IPS-18c (cell line): ENCODE results near the gene AACS.
A peak's percentile ranks its signal among the peaks of the same experiment; 100 is the strongest.
"Not testable (repeated sequence)": the region's sequence is repeated elsewhere in the genome, so short reads cannot be mapped to it uniquely, and the experiment has no call there.

Experiments
- H3K4me3 ChIP-seq: 2 replicates; pipeline ENCODE4 v1.7.0; 2013; ENCODE audit warnings: low read depth, mild to moderate bottlenecking, low read length, moderate library complexity; ENCODE audit not compliant: insufficient read depth
- H3K9me3 ChIP-seq: one replicate; pipeline ENCODE4 v1.6.1; 2013; ENCODE audit warnings: mild to moderate bottlenecking, low read length, moderate library complexity; ENCODE audit not compliant: control insufficient read depth, insufficient read depth

AACS gene

GRCh38 chr12:125049093-125049458, 16.2 kb upstream of the AACS start:
- peaks cover 2% of the 10 kb centered on the region for H3K9me3 ChIP-seq
- H3K4me3 ChIP-seq, result peak overlapping the region; percentile 50; the same call in 1 of the 2 replicates

GRCh38 chr12:125050446-125050845, 14.8 kb upstream of the AACS start:
- H3K9me3 ChIP-seq, result peaks cover 2% of the 10 kb centered on the region
- no peak overlapping the region for H3K4me3 ChIP-seq

- Histone ChIP-seq H3K4me3 (no peak overlapping the region), H3K9me3 (peaks cover 2% of the 10 kb centered on the region)
Observed at GRCh38 chr12:125050868-125051267, 14.4 kb upstream of the AACS start.

- Histone ChIP-seq H3K4me3 (no peak overlapping the region), H3K9me3 (peaks cover 2% of the 10 kb centered on the region)
Observed at GRCh38 chr12:125053821-125054220, 11.4 kb upstream of the AACS start.

- H3K4me3 ChIP-seq, result no peak overlapping the region
- H3K9me3 ChIP-seq, result peaks cover 2% of the 10 kb centered on the region
Observed at GRCh38 chr12:125055591-125055990, 9.6 kb upstream of the AACS start.

GRCh38 chr12:125056306-125056705, 8.9 kb upstream of the AACS start:
- Histone ChIP-seq H3K9me3 (no peaks in the 10 kb centered on the region), H3K4me3 (no peak overlapping the region)

- no peaks in the 10 kb centered on the region for H3K9me3 ChIP-seq
- H3K4me3 ChIP-seq, result no peak overlapping the region
Observed at GRCh38 chr12:125057708-125058107, 7.5 kb upstream of the AACS start.

GRCh38 chr12:125061229-125061628, 4.0 kb upstream of the AACS start:
- Histone ChIP-seq H3K4me3 (no peak overlapping the region), H3K9me3 (no peaks in the 10 kb centered on the region)

GRCh38 chr12:125063522-125063921, 1.7 kb upstream of the AACS start:
- H3K4me3 ChIP-seq, H3K9me3 ChIP-seq: not testable (repeated sequence)

GRCh38 chr12:125064492-125064891, 743 bp upstream of the AACS start:
- H3K4me3 ChIP-seq, result peak overlapping the region; percentile 84; the same call in 1 of the 2 replicates

GRCh38 chr12:125065919-125066570, 810 bp downstream of the AACS start:
- peak overlapping the region; percentile 84 for H3K4me3 ChIP-seq
- no peaks in the 10 kb centered on the region for H3K9me3 ChIP-seq

More at GRCh38 chr12:125064492-125064891, 743 bp upstream of the AACS start:
- H3K9me3 ChIP-seq, result no peaks in the 10 kb centered on the region

- no peaks in the 10 kb centered on the region for H3K9me3 ChIP-seq
- H3K4me3 ChIP-seq, result no peak overlapping the region
Observed at GRCh38 chr12:125068391-125068790, 3.2 kb downstream of the AACS start.

GRCh38 chr12:125069616-125070015, 4.4 kb downstream of the AACS start:
- Histone ChIP-seq H3K4me3 (no peak overlapping the region), H3K9me3 (no peaks in the 10 kb centered on the region)

GRCh38 chr12:125070112-125070511, 4.9 kb downstream of the AACS start:
- Histone ChIP-seq H3K4me3 (no peak overlapping the region), H3K9me3 (no peaks in the 10 kb centered on the region)

- Histone ChIP-seq H3K9me3 (no peaks in the 10 kb centered on the region), H3K4me3 (no peak overlapping the region)
Observed at GRCh38 chr12:125070661-125071390, 5.6 kb downstream of the AACS start.

GRCh38 chr12:125071456-125071855, 6.2 kb downstream of the AACS start:
- Histone ChIP-seq H3K9me3 (no peaks in the 10 kb centered on the region), H3K4me3 (no peak overlapping the region)

GRCh38 chr12:125072496-125072895, 7.3 kb downstream of the AACS start:
- no peak overlapping the region for H3K4me3 ChIP-seq
- H3K9me3 ChIP-seq, result no peaks in the 10 kb centered on the region

GRCh38 chr12:125074294-125074693, 9.1 kb downstream of the AACS start:
- not testable (repeated sequence) for H3K4me3 ChIP-seq, H3K9me3 ChIP-seq
